Loucy (cell line): ENCODE results near the gene BCHE.

Experiments
- EZH2phosphoT487 ChIP-seq: fragments of 200-600 bp; IDR thresholded peaks from 2 replicates; pipeline ENCODE4 v1.6.1; 2018; ENCODE audit warnings: antibody characterized with exemption, mild to moderate bottlenecking, moderate library complexity, borderline replicate concordance
- TF ChIP-seq, protein P1 (sequence below): fragments of 200-600 bp; sonication (generic); conservative IDR thresholded peaks from 2 replicates; pipeline ENCODE4 v1.5.1; 2014; ENCODE audit warnings: mild to moderate bottlenecking, antibody characterized with exemption, low read length

DNA sequence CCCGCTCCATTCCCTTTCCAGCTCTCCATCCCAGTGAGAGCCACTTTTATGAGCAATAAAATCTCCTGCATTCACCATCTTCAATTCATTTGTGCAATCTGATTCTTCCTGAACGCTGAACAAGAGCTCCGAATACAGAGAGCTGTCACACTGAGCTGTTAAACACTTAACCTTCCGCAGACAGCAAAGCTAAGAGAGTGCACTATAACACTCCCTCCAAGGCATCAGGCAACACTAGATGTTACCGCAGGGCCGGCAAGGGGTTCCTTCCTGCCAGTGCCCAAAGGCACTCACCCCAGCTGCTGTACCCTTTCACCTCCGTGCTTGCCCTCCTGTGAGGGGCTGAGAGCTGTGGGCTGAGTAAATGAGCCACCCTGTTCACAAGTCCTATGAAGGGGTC, 85.6 kb downstream of the BCHE start:
- TF ChIP-seq, protein P1, sequence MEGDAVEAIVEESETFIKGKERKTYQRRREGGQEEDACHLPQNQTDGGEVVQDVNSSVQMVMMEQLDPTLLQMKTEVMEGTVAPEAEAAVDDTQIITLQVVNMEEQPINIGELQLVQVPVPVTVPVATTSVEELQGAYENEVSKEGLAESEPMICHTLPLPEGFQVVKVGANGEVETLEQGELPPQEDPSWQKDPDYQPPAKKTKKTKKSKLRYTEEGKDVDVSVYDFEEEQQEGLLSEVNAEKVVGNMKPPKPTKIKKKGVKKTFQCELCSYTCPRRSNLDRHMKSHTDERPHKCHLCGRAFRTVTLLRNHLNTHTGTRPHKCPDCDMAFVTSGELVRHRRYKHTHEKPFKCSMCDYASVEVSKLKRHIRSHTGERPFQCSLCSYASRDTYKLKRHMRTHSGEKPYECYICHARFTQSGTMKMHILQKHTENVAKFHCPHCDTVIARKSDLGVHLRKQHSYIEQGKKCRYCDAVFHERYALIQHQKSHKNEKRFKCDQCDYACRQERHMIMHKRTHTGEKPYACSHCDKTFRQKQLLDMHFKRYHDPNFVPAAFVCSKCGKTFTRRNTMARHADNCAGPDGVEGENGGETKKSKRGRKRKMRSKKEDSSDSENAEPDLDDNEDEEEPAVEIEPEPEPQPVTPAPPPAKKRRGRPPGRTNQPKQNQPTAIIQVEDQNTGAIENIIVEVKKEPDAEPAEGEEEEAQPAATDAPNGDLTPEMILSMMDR: no peak
- TF ChIP-seq EZH2phosphoT487: no peak
